Measurements from ENCODE around the gene SCGB1D2. TPM values are rescaled to one million over a fixed set of nuclear protein-coding genes. Genes with fewer than 3 reads are reported as not detected.

Gene SCGB1D2
- total RNA-seq, 4 donors from 2014 or later = not detected

DNA sequence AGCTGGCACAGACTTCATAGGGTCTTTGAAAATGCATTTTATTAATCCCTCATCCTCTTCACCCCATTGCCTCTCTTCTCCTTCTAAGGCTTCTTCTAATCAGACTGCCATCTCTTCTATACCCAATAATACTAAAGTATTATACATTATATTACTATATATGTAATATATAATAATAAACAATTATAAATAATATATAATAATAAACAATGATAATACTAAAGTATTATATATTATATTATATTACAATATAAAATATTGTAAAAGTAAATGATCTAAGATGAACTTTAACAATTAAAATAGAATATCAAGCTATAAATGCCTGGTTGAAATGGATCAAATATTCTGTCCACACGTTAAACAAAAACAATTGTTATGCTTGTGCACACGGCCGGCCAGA, 20.5 kb upstream of the SCGB1D2 start:
- Histone ChIP-seq H3K27me3 (no peaks in the 10 kb centered on the region), H3K36me3 (no peaks in the 10 kb centered on the region), H3K27ac (no peak overlapping the region), H3K4me1 (no peaks in the 10 kb centered on the region), H3K9me3 (peaks cover 0 to 37% (median 13%) of the 10 kb centered on the region in 4 donors), H3K4me3 (no peak overlapping the region)
- TF ChIP-seq, protein P1, sequence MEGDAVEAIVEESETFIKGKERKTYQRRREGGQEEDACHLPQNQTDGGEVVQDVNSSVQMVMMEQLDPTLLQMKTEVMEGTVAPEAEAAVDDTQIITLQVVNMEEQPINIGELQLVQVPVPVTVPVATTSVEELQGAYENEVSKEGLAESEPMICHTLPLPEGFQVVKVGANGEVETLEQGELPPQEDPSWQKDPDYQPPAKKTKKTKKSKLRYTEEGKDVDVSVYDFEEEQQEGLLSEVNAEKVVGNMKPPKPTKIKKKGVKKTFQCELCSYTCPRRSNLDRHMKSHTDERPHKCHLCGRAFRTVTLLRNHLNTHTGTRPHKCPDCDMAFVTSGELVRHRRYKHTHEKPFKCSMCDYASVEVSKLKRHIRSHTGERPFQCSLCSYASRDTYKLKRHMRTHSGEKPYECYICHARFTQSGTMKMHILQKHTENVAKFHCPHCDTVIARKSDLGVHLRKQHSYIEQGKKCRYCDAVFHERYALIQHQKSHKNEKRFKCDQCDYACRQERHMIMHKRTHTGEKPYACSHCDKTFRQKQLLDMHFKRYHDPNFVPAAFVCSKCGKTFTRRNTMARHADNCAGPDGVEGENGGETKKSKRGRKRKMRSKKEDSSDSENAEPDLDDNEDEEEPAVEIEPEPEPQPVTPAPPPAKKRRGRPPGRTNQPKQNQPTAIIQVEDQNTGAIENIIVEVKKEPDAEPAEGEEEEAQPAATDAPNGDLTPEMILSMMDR (IDR thresholded peaks at IDR 0.05) = no peak
- TF ChIP-seq EP300 (IDR thresholded peaks at IDR 0.05) = no peak
- no peak for TF ChIP-seq POLR2A (IDR thresholded peaks at IDR 0.05)
- 88 to 90% methylated on average over 3 of the region's 3 CpGs for WGBS, 2 donors
- DNase-seq (ENCODE audit: low spot score in 2 of 2) = no peak

DNA sequence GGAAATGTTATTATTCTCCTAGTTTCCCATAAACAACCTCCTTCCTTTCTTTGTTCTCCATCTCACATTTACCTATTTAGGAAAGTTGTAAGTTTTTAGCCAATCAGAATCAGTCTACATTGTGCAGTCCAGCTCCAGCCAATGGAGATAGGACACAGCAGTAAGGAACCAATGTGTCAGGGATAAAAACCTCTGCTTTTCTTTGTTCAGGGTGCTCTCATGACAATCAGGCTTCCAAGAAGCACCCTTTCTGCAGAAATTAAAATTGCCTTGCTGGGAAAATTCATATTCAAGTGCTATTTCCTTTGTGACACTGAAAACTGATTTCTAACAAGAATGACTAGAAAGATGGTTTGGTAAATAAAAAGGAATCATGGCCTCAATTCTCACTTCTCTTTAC, 18.9 kb upstream of the SCGB1D2 start:
- DNase-seq (ENCODE audit: low spot score in 2 of 2) = no peak
- TF ChIP-seq POLR2A (IDR thresholded peaks at IDR 0.05) (no peak), EP300 (IDR thresholded peaks at IDR 0.05) (no peak)
- TF ChIP-seq, protein P1 (IDR thresholded peaks at IDR 0.05) = no peak
- Histone ChIP-seq H3K9me3 (peaks cover 0 to 37% (median 13%) of the 10 kb centered on the region in 4 donors), H3K4me3 (no peak overlapping the region), H3K36me3 (no peaks in the 10 kb centered on the region), H3K27me3 (no peaks in the 10 kb centered on the region), H3K27ac (no peak overlapping the region), H3K4me1 (no peaks in the 10 kb centered on the region)

DNA sequence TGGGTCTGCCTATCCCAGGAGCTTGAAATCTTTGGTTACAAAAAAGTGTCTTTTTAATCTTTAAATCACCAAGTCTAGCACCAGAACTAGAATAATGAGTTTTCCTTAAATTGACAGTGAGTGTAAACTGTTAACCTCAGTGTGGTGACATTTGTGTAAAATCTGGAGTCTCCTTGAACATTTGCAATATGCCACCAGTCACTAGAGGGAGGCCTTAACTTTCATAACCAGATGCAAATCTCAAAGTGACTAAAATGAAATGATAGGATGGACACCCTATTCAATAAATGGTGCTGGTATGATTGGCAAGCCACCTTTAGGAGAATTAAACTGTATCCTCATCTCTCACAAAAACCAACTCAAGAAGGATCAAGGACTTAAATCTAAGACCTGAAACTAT, 8.3 kb upstream of the SCGB1D2 start:
- TF ChIP-seq, protein P1 (IDR thresholded peaks at IDR 0.05) = no peak
- TF ChIP-seq POLR2A (IDR thresholded peaks at IDR 0.05) = no peak
- no peak for TF ChIP-seq EP300 (IDR thresholded peaks at IDR 0.05)
- DNase-seq (ENCODE audit: low spot score in 2 of 2) = no peak
- no peak overlapping the region for H3K4me3 ChIP-seq
- peaks cover 0 to 4% of the 10 kb centered on the region in 2 donors for H3K27me3 ChIP-seq
- H3K36me3 ChIP-seq = no peaks in the 10 kb centered on the region
- H3K9me3 ChIP-seq = no peaks in the 10 kb centered on the region
- H3K27ac ChIP-seq = no peak overlapping the region
- no peaks in the 10 kb centered on the region for H3K4me1 ChIP-seq

DNA sequence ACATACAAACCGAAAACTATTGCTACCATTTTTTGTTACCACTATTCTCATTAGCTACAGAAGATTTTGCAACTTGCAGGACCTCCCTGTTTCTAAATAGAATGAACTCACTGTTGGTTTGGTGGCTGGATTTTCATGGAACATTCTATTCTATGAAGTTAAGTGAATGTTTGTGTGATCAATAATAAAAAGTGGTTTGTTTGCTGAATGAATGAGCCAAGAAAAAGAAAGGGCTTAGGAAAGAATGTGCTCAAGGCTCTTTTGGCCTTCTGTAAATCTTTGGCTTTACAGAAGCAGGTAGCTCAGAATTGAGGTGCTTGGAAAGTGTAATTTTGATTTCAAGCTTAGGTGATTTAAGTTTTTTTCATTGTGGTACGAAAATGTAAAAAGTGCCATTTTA, 5.9 kb upstream of the SCGB1D2 start:
- no peak for TF ChIP-seq POLR2A (IDR thresholded peaks at IDR 0.05)
- no peak for DNase-seq (ENCODE audit: low spot score in 2 of 2)
- Histone ChIP-seq H3K36me3 (no peaks in the 10 kb centered on the region), H3K27me3 (peaks cover 0 to 12% of the 10 kb centered on the region in 2 donors), H3K4me1 (no peaks in the 10 kb centered on the region), H3K4me3 (no peak overlapping the region), H3K27ac (no peak overlapping the region), H3K9me3 (no peaks in the 10 kb centered on the region)
- 63 to 66% methylated on average over 2 of the region's 2 CpGs for WGBS, 2 donors

DNA sequence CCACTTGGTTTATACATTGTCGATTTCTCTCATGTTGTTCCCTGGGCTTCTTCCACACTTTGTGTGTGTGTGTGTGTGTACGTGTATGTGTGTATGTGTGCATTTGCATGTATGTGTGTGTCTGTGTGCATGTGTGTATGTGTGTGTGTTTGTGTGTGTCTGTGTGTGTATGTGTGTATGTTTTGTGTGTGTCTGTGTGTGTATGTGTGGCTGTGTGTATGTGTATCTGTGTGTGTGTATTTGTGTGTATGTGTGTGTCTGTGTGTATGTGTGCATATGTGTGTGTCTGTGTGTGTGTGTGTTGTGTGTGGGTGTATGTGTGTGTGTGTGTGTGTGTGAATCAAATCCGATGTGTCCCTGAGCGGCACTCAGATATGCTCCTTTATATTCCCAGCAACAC, 4.5 kb upstream of the SCGB1D2 start:
- H3K4me3 ChIP-seq = no peak overlapping the region
- H3K9me3 ChIP-seq = no peaks in the 10 kb centered on the region
- no peak for DNase-seq (ENCODE audit: low spot score in 2 of 2)
- H3K4me1 ChIP-seq = no peaks in the 10 kb centered on the region
- WGBS, 2 donors = 64 to 71% methylated on average over 4 of the region's 4 CpGs
- H3K27ac ChIP-seq = no peak overlapping the region
- TF ChIP-seq POLR2A (IDR thresholded peaks at IDR 0.05) (no peak), EP300 (IDR thresholded peaks at IDR 0.05) (no peak)
- TF ChIP-seq, protein P1 (IDR thresholded peaks at IDR 0.05) = no peak
- no peaks in the 10 kb centered on the region for H3K36me3 ChIP-seq
- peaks cover 0 to 12% of the 10 kb centered on the region in 2 donors for H3K27me3 ChIP-seq

DNA sequence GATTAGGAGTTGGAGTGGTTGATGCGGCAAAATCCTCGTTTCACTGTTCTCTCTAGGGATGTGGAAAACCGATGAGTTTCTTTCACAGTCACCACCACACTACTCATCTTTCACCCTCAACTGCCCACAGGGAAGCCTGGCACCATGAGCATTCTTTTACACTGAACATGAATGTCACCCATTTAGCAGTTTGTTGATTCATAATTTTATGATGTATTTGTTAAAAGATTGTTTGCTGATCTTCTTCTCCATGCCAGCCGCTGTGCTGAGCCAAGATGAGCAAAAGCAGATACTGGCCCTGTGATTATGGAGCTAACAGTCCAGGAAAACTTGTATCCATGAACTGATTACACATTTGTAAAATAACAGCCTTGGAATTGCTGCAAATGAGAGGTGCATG, 3.9 kb upstream of the SCGB1D2 start:
- no peak overlapping the region for H3K4me3 ChIP-seq
- WGBS, 2 donors = 73 to 88% methylated on average over 4 of the region's 4 CpGs
- no peaks in the 10 kb centered on the region for H3K4me1 ChIP-seq
- H3K27ac ChIP-seq = no peak overlapping the region
- H3K36me3 ChIP-seq = no peaks in the 10 kb centered on the region
- H3K27me3 ChIP-seq = peaks cover 0 to 12% of the 10 kb centered on the region in 2 donors
- no peaks in the 10 kb centered on the region for H3K9me3 ChIP-seq
- TF ChIP-seq POLR2A (IDR thresholded peaks at IDR 0.05) (no peak), EP300 (IDR thresholded peaks at IDR 0.05) (no peak)
- DNase-seq (ENCODE audit: low spot score in 2 of 2) = no peak
